Measurements from ENCODE around the gene SPTLC2. TPM values are rescaled to one million over a fixed set of nuclear protein-coding genes. Genes with fewer than 3 reads are reported as not detected.
A peak's percentile ranks its signal among the peaks of the same experiment; 100 is the strongest.

SPTLC2 gene
- total RNA-seq, 1 donor from 2014 or later: 62.3 TPM

DNA sequence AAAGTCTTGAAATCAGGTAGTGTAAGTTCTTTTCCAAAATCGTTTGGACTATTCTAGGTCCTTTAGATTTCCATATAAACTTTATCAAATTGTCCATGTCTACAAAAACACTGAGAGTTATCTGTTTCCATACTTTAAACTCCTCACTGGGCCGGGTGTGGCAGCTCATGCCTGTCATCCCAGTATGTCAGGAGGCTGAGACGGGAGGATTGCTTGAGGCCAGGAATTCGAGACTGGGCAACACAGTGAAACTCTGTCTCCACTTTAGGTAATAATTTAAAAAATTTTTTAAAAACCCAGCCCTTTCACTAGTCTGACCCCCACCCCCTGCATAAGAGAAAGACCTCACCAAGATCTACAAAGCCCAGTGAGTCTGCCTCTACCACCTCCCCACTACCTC, 111.4 kb downstream of the SPTLC2 start:
- DNase-seq (ENCODE audit: low read depth in 2 of 2): no peak

DNA sequence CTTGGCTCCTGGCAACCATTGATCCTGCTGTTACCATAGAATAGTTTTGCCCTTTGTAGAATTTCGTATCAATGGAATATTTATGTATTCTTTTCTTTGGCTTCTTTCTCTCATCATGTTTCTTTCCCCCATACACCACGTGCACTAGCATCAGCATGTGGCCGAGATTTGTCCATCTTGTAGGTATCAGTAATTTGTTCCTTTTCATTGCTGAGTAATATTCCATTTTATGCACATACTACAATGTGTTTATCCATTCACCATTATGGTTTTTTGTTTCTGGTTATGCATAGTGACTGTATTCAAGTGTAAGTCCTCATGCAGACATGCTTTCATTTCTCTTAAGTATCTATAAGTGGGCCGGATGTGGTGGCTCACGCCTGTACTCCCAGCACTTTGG, 113.3 kb downstream of the SPTLC2 start:
- no peak for DNase-seq (ENCODE audit: low read depth in 2 of 2)

DNA sequence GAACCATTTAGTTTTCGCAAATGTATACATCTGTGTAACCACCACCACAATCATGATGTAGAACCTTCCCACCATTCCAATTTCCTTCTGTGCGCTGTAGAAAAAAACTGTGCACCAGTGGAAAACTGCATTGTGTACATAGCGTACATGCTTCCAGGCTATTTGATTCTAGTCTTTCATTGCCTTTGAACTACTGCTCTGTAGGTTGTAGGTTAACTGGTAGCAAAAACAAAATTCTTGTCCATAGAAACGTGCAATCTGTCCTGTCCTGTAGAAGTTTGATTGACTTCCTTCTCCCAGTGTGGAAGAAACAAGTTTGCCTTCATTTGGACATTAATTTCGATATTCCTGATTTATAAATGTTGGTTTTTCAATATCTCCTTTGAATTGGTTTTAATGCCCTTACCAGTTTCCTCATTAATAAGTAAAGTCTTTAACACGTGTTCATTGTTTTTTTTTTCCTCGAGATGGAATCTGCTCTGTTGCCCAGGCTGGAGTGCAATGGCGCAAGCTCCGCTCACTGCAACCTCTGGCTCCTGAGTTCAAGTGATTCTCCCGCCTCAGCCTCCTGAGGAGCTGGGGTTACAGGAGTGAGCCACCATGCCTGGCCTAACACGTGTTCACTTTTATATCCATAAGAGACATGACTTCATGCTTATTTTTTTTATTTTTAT, 114.2 kb downstream of the SPTLC2 start:
- no peak for DNase-seq (ENCODE audit: low read depth in 2 of 2)

DNA sequence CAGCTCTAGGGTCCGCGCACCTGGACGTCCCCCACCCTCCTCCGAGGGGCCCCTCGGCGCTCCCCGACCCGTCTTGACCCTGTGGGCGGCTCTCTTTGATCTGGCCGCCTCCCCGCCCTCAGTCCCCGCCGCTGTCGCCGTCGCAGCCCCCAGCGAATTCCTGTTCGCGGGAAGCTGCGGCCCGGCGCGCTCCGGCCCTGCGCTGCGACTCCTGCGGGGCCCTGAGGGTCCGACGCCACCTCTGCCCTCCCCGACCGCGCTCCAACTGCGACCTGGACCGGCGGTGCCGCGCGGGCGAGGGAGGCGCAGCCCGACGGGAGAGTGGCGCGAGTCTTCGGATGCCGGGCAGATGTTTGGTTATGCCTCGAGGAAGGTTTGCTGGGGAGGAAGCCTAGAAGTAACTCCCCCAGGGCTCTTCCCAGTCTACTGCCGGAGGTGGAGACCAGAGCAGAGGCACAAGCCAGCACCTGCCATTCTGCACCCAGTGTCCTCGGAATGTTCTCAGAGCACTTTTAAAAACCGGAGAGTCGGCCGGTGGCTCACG, 117.4 kb downstream of the SPTLC2 start:
- DNase-seq (ENCODE audit: low read depth in 2 of 2): no peak

DNA sequence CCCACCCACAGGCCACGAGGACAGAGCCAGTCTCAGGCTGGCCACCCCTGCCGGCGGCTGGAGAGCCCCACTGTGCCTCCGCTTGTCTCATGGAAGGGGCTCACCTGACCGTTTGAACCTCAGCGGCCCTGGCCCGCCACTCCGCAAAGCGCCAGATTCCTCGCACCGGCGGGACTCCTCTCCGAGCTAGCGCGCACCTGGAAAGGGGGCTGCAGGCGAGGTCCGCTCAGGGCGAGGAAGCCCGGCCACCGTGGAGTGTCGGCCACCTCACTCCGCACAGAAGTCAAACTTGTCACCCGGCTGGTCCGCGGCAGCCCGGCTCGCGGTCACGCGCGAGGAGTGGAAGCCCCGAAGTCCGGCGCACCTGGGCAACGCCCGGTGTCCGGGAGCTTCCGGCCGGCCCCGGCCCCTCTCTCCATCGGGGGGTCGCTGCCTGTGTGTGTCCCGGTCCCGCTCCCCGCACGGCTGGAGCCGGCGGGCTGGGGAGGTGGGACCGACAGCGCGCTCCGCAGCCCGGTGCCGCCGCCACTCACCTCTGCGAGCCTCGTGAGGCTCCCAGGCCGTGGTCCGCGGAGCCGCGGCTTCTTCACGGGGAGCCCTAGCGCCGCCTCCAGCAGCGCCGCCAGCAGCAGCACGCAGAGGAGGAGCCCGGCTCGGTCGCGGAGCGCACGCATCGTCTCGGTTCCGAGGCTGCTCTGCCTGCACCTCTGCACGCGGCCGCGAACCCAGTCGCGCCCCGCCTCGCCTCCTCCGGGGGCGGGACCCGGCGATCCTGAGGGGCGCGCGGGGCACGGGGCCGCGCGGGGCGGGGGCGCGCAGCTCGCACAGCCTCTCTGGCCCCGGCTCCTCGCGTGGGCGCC, 118.1 kb downstream of the SPTLC2 start, which contains the start of gene ISM2:
Gene ISM2 (minus strand): TSS at position 697 of the 860 bp plus-strand sequence. CDS start 23 bp downstream, at position 674.
- peak; percentile 27 to 39 for DNase-seq (ENCODE audit: low read depth in 2 of 2)

DNA sequence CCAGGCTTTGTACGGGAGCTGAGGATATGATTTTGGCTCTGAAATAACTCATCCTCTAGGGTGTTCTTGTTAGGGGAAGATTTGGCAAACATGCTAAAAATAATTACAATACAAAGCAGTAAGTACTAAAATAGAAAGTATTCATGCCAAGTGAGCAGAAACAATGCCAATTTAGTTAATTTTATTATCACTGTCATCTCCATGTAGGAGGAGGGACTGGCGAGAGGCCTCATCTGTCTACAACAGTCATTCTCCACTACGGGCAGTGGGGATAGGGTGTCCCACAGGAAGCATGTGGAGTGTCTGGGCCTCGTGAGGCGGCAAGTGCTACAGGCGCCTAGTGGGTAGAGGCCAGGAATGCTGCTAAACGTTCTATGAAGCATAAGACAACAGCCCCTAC, 121.1 kb downstream of the SPTLC2 start:
- peak in 1 of 2 donors; percentile 34 for DNase-seq (ENCODE audit: low read depth in 2 of 2)

DNA sequence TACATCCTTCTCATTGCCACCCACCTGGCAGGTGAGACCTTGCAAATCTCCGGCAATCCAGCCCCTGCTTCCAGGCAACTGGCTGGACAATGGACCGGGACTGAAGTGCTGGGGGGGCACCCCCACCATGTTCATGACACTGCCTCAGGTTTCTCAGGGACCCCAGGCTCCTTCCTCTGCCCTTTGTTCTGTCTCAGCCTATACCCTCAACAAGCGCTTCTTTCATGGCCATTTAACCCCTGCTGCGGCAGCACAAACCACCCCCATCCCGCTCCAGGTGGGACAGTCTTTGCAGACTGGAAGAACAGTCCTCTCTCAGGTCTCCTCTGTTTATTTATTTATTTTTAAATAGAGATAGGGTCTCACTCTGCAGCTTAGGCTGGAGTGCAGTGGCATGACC, 125.4 kb downstream of the SPTLC2 start:
- DNase-seq (ENCODE audit: low read depth in 2 of 2): no peak

DNA sequence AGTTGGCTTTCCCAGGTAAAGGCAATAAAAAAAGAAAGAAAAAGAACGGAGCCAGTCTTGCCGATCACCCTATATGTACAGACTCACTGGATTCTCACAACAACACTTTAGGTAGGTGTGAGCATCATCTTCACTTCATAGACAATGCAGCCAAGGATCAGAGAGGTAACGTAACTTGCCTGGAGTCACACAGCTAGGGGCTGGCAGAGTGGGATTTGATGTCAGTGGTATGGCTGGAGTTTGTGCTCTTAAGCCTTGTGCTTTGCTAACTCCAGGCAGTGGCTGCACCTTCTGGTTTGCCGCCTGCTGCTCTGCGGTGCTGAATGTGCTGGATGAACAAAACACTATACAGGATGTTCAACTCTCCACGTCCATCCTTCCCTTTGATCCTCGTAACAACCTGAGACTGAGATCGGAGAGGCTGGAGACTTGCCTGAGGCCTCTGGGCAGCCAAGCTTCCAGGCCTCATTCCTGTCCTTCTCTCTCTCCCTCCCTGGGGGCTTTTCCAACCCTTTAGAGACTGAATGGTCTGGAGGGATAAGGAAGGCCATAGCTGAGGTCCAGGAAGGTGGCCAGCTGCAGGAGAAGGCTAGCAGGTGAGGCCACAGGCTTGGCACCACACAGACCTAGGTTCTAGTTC, 126.0 kb downstream of the SPTLC2 start:
- DNase-seq (ENCODE audit: low read depth in 2 of 2): no peak

DNA sequence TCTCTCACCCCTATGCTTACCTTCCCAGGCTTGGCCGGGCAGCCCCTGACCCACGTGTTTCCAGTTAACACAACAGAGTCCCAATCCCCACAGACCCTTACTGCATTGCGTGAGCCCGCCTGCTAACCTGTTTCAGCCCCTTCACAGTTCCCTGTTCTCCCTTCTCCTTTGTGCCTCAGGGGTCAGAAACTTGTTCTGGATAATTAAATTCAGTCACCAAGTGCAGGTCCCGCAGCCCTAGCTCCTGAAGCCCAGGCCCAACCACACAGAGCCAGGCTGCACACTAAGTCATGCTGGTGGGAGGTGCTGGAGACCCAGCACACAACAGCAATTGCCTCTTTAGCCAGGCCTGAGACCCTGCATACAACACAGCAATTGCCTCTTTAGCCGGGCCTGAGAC, 127.4 kb downstream of the SPTLC2 start:
- DNase-seq (ENCODE audit: low read depth in 2 of 2): no peak

DNA sequence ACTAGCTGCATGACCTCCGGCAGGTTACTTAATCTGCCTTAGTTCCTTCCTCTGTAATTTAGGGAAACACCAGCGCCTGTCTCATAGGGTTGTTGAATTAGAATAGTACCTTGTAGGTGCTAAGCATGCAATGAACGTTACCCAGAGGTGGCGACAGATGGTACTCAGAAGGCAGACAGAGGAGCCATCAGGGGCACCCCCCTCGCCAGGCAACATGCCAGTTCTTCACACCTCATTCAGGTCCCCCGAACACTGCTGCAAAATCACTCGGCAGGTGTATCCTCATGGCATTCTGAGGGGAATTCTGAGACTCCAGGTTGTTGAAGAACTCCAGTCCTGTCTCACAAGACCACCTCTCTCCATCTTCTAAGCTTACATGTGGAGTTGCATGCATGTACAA, 127.9 kb downstream of the SPTLC2 start:
- DNase-seq (ENCODE audit: low read depth in 2 of 2): no peak

DNA sequence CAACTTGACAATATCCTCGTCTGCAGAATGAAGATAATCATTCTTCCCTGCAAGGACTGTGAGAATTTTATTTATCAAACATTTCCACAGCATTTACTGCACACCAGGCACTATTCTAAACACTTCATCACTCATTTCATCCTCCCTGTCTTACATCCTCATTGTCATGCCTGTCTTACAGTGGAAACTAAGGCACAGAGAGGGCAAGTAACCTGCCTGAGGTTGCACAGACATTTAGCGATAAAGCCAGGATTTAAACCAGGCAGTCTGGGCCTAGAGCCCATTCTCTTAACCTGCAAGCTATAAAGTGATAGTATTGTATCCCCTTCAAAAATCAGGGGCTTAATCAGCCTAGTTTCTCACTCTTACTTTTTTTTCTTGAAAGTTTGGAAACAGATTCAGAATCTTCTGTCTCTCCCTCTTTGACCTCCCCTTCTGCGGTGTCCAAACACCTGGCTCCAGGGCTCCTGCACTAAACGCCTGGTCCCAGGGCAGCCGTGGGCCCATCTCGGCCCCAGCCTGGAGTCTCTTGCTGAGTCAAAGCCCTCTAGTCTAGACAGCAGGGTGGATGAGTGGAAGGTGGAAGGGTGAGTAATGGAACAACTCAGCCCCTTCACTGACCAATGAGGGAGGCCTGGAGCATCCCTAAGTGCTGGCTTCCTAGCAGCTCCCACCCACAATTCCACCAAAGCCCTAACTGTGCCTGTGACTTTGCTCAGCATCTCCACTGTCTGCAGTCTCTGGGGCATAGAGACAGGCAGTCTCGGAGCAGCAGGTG, 130.3 kb downstream of the SPTLC2 start:
- peak in 1 of 2 donors; percentile 40 for DNase-seq (ENCODE audit: low read depth in 2 of 2)

DNA sequence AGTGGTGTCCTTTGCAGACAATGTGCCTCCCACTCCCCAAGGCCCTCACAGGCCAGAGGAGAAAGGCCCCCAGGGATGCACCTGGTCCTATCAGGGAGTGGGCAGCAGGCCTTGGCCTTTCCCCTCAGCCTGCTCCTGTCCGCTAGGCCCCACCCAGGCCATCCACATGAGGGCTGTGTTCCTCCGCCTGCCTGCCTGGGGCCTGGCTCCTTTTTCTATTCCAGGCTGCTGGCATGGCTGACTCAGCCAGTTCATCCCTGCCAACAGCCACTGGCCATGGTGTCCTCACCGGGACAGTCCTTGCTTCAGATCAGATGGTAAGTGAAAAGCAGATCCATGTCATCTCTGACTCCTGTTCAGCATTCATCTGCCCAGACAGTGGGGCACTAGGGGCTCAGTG, 131.2 kb downstream of the SPTLC2 start:
- DNase-seq (ENCODE audit: low read depth in 2 of 2): no peak

DNA sequence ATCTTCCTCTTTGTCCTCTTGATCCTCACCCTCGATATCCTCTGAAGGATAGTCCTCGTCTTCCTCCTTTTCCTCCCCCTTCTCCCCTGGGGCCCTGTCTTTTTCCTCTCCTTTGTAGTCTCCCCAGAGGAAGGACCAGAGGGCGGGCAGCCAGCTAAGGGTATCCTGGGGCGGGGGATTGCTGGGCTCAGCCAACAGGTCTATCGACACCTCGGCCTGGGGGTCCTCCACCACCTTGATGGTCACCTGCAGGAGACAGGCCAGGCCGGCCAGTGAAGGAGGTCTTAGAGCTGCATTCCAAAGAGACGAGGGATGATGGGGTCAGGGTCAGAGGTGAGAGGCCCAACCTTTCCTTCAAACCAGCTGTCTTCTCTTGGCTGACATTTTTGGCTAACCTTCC, 134.0 kb downstream of the SPTLC2 start:
- DNase-seq (ENCODE audit: low read depth in 2 of 2): no peak

DNA sequence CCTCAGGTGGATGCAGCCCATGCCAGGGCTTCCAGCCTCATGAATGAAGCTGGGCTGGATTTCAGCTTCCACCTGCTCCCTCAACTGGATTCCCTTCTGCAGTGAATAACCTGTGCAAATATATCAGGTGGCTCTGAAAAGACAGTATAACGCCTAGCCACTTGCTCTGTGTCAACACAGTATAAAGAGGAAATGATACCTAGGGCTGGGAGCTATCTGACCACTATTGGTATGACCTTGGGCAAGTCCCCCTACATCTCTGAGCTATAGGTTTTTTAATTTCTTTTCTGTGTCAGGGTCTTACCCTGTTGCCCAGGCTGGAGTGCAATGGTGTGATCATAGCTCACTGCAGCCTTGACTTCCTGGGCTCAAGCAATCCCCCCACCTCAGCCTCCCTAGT, 137.6 kb downstream of the SPTLC2 start:
- DNase-seq (ENCODE audit: low read depth in 2 of 2): no peak

DNA sequence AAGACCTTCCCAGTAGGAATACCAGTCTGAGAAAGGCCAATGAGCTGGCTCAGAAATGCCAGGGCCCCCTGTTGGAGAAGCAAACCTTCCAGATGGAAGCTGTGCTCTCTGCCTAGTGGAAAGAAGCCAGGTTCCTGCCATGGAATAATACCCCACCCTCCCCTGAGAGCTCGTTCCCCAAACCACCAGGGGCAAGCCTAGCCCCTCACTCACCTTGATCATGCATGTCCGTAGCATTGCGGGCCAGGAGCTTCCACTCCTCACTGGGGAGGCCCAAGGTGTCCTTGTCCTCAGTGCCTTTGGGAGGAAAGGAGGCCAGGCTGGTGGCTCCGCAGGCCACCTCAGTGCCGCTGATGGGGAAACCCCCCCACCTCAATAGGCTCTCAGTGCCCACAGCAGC, 138.4 kb downstream of the SPTLC2 start:
- DNase-seq (ENCODE audit: low read depth in 2 of 2): no peak

DNA sequence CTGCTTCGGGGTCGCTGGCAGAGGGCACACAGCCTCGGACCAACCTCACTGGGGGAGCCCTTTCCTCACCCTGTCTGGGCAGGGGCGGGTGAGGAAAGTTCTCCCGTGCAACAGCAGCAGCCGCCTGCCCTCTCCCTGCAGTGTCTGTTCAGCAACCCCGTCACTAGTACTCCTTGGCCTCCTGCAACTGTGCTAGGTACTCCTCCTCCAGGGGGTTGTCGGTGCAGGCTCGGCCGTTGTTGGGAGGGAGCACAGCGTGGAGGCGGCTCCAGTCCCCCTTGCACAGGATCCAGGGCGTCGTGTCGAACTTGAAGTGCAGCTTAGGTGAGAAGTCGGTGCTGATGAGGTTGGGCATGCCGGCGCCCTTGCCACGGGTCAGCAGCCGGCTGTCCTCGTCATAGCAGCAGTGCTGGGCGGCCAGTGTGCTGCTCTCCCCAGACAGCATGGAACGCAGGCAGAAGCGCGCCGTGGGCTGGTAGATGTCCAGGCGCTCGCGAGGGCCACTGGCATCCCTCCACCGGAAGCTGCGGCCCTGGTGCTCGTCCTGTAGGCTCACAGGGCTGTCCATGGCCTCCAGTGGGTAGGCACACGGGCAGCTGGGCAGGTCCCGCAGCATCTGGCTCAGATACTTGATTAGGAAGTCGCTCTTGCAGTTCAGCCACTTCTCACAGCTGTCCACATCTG, 140.9 kb downstream of the SPTLC2 start:
- DNase-seq (ENCODE audit: low read depth in 2 of 2): no peak

DNA sequence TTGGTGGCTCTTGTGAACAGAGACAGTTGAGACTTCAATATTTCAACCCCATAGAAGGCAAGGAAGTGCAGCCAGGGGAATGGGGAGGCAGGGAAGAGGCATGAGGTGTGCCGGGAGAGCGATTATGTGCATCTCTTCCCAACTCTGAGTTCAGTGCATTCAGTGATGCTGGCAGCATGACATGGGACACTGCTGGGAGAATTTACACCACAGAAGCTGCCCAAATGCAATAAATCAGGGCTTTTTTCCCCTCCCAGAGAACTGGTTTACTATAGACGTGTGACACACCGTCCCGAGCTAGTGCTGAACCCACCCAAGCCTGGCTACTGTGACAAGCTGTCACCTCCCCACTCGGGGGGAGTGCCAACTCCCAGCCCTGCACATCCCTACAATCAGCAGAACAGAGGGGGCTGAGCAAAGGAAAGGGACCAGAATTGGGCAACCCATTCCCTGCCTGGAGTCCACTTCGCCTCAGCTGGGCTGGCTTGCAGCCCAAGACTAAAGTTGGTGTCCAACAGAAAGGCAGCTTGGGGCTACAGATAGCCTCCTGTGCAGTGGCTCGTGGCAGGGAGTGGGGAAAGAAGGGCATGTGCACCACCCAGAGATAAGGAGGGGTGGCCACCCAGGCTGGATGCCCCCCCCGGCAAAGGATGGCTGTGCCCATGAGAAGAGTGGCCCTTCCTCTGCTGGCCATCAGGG, 141.8 kb downstream of the SPTLC2 start:
- no peak for DNase-seq (ENCODE audit: low read depth in 2 of 2)

DNA sequence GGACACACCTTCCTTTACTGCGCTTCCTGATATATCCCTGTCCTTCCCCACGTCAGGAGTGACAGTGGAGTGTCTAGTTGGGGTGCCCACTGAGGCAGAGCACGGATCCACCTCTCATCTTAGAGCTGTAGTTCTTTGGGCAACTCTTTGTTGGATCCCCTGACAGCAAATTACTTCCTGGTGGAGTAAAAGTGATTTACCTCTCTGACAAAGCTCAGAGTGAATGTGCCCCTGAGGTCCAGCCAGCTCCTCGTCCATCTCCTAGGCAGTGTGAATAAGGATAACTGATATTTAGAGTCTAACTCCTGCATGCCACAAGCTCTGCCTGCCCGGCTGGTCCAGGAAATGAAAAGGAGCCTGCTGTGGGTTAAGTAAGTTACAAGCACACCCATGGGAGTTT, 142.5 kb downstream of the SPTLC2 start:
- no peak for DNase-seq (ENCODE audit: low read depth in 2 of 2)

DNA sequence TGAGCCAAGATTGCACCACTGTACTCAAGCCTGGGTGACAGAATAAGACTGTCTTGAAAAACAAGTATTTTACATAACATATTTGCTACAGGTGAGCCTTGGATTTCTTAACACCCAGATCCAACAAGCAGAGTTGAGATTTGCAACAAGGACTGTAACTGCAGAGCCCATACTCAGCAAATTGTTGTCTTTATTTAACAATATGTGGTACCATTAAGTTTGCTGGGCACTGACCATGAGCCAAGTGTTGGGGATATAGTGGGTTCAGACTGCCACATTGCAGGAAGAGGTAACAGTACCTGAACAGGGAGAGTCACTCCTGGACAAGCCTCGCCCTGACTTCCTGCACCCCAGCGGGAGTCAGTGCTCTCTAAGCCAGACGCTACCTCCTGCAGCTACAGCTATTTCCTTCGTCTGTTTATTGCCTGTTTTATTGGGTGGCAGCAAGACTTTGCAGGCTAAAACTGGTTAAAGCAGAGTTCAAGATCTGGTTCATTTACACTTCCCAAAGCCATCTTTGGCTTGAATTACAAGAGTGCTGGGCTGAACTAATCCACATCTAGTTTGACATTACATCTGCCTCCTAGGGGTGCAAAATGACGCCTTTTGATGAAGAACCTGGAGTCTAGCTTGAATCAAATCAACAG, 146.1 kb downstream of the SPTLC2 start:
- no peak for DNase-seq (ENCODE audit: low read depth in 2 of 2)

DNA sequence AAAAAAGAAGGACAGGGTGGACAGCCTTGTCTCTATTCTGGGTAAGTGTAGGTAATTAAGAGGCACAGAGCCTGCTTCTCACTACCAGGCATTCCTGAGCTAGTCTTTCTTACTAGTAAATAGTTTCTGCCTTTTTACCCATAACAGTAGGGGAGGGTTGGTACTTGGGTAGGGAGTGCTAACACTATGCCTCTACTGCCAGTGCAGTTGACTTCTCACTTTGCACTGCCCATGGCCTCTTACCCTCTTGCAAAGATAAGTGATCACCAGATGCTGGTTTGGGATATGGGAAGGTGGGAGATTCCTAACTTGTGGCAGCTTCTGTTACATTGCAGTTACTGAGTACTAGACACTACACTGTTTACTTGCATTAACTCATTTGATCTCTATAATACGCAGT, 146.9 kb downstream of the SPTLC2 start:
- DNase-seq (ENCODE audit: low read depth in 2 of 2): no peak
